IPS-NIHi7 (cell line): ENCODE data around the gene KLHL13.
"Not testable (repeated sequence)": the region's sequence is repeated elsewhere in the genome, so short reads cannot be mapped to it uniquely, and the experiment has no call there.

Experiments used
- DNase-seq: peaks from one replicate; pipeline ENCODE4 v3.0.0; 2012; ENCODE audit warnings: mixed read lengths; ENCODE audit errors: extremely low spot score

Gene KLHL13

DNA sequence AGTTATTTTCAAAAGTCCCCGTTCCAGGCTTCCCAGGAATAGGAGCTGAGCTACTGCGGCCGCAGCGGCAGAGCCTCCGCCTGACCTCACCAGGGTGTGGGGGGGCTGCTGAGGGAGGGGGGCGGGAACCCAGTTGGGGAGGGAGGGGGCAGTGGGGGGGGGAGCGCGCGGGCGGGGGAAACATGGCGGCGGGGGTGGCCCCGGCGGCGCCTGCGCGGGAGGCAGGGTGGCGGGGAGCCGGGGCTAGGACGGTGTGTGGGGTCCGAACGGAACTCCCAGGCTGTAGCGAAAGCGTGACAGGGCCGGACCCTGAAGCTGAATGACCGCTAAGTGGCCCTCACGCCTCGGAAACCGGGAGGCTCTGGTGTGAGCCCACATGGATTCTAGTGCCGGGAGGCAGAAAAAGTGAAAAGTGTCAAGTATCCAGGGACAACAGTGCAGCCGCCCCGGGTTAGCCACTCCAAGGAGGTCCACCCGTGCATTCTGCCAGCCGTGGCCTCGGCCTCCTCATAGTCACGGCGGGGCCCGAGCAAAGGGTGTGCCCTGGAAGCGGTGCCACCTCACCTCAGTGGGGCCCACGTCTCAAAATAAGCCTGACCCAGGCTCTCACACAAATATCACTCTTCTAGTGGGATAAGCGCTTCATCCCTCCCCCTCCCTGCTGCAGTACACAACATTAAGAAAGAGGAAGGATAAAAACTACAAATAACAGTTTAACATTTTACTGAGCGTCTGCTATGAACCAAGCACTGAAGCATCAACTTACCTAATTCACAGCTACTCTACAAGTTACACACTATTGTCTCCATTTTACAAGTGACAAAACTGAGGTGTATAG lies at the start of gene KLHL13:
KLHL13 (minus strand) TSS at position 98 of the 838 bp plus-strand sequence. CDS start 88,337 bp downstream, outside the sequence.
- peak; percentile 77 for DNase-seq

DNA sequence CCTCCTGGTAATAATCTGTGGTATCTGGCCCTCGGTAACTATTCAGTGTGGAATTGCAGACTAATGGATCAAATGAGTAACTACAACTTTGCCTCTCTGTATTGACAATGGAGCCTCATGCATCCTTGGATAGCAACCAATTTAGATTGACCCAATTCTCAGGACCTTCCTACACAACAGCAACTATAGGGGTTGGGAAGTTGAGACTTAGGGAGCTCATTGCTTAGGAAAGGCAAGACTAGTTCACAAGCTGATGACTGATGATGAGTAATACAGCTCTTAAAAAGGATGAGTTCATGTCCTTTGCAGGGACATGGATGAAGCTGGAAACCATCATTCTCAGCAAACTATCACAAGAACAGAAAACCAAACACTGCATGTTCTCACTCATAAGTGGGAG lies 47.5 kb upstream of the KLHL13 start:
- DNase-seq = no peak

DNA sequence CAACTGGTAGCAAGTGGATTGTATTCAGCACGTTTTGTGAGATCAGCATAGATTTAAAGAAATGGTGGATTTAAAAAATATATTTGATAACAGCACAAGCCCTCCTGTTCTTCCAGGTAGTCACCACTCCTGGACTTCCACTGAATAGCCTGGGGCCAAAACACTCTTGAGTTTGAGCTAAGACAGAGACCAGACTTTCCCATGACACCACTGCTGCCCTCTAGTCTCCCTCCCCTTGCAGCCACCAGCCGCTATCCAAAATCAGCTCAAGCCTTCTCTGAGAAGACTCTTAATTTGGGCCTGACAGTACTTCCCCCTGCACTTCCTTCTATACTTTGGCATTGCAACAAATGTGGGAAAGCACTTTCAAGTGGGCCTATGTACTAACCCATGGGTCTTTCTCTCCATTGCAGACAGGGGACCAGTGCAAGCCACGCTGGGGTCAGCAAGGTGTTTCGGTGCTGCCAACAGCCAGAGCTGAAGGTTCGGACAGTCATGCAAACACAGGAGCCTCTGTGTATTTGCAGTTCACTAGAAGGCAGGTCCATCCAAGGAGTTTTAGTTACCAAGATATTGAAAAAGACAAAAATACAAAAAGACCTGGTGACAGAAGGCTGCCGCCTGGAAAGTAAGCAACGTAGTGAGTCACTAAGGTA lies 40.5 kb upstream of the KLHL13 start:
- peak; percentile 22 for DNase-seq

DNA sequence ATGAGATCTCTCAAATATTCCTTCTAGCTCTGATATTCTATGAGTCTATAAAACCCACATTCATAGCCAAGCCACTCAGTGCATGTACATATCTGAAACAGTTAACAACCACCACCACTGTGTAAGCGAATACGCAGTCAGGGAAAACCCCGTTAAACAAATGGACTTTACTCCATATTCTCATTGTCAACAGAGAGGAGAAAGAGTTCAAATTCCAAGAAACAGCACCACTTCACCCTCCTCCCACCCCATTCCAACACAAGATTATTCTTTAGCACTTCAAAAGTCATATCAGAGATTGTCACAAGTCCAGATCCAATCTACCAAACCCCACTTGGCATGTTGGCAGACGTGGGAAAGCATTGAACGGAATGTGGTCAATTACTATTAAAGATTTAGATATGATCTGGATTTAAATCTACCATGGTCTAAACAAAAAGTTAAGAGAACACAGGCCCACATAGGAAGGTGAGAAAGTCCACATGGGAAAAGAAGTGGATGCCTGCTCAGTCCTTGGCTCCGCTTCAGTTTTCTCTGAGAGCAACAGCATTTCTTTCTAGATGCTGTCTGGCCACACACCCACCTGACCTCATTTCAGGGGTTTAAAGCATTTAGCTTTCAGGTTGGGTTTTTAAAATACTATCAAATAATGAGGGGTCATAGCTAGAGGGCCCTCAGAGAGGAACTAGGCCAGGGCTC lies 39.8 kb upstream of the KLHL13 start:
- DNase-seq = no peak

GRCh38 chrX:118153270-118153669 lies 36.7 kb upstream of the KLHL13 start:
- no peak for DNase-seq

- DNase-seq = no peak
Measured at GRCh38 chrX:118152721-118153120, 36.1 kb upstream of the KLHL13 start.

GRCh38 chrX:118148737-118149136 lies 32.1 kb upstream of the KLHL13 start:
- no peak for DNase-seq

DNA sequence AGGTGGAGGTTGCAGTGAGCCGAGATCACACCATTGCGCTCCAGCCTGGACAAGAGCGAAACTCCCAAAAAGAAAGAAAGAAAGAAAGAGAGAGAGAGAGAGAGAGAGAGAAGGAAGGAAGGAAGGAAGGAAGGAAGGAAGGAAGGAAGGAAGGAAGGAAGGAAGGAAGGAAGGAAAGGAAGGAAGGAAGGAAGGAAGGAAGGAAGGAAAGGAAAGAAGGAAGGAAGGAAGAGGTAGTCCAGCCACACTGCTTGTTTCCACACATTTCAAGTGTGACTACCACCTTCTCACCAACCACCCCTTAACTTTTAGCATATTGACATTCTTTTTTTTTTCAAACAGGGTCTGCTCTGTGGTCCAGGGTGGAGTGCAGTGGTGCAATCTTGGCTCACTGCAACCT lies 31.2 kb upstream of the KLHL13 start:
- not testable (repeated sequence) for DNase-seq

DNA sequence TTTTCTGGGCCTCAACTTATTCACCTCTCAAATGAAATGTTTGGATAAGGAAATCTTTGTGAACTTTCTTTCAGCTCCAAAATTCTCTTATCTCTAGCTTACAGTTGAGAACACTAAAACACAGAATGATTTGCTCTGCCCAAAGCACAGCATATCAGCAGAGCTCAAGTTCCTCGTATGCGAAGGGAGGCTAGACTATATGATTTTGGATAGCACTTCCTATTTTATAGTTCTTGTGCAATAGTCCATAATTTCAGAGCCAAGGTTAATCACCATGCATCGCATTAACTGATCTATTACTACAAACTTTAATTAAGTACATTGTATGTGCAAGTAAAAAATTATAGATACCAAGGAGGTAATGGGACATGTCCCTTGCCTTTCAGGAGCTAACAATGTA lies 27.0 kb upstream of the KLHL13 start:
- DNase-seq = no peak

GRCh38 chrX:118131336-118131735 lies 14.7 kb upstream of the KLHL13 start:
- no peak for DNase-seq

- DNase-seq = no peak
Measured at GRCh38 chrX:118129681-118130080, 13.1 kb upstream of the KLHL13 start.

GRCh38 chrX:118128724-118129123 lies 12.1 kb upstream of the KLHL13 start:
- DNase-seq = no peak

DNA sequence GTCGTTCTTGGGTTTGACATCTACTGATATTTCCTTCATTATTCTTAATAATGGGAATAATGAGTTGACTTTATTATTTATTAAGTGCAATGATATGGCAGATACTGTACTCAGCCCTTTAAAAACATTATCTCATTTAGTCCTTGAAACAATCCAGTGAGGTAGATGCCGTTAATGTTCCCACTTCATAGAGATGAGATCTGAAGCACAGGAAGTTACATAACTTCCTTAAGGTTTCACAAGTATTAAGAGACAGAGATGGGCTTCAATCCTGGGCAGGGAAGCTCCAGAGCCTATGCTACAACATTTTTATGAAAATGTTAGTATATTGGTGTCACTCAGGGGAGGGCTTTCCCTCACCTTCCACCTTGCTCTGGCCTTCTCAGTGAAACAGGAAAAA lies 9.7 kb upstream of the KLHL13 start:
- no peak for DNase-seq

DNA sequence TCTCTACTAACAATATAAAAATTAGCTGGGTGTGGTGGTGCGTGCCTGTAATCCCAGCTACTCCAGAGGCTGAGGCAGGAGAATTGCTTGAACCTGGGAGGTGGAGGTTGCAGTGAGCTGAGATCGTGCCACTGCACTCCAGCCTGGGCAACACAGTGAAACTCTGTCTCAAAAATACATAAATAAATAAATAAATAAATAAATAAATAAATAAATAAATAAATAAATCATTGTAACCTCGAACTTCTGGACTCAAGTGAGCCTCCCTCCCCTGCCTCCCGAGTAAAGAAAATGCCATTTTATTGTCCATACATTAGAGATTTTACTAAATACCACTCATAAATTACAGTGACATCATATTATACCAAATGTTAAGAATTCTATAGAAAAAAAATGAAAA lies 7.6 kb upstream of the KLHL13 start:
- not testable (repeated sequence) for DNase-seq

- DNase-seq = peak; percentile 10
Measured at GRCh38 chrX:118117741-118118140, 1.1 kb upstream of the KLHL13 start.

DNA sequence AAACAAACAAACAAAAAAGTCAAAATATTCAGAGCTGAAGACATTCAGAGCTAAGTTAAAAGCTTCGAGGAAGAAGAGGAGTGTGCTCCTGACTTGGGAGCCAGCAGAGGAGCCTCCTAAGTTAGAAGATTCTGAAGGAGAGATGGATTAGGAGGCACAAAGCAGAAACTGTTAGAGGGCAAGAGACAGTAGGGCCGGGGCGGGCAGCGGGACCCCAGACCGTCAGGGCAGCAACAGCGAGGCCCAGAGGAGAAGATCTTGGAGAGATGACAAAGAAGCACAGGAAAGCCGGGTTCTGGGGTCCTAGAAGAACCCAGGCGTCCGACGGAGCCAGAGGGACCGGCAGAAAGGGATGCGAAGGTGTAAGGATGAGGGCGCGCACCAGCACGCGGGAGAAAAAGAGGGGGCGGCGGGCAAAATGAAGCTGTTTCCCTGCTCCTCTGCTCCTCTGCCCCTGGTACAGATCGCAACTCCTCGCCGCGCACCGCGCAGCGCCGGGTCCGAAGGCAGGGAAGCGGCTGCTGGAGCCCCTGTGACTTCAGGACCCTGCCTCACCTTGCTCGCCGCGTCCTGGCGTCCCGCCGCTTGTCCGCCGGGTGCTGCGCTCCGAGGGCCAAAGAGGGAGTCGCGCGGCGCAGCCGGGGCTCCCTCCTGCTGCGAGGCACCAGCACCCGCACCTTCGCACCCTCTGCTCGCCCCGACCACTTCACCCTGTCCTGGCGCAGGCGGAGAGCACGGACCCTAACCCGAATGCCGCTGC lies 477 bp downstream of the KLHL13 start:
- peak; percentile 52 for DNase-seq

DNA sequence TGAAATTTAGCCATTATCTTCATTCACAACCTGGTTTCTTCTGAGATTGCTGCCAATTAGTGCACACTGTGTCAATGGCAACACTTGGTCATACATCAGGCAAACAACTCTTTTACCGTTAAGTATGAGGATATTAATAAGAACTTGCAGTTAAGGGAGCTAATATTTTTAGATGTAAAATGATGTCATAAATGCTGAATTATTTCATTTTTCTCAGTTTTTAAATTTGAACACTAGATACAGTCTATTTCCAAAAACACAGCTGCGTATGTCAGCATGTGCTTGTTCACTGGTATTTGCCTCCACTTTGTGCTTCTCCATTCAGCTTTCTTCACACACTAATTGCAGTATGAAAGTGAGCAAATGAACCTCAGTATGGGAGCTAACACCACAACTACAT lies 1.6 kb downstream of the KLHL13 start:
- DNase-seq = no peak

- no peak for DNase-seq
Measured at GRCh38 chrX:118109065-118109464, 7.5 kb downstream of the KLHL13 start.

- no peak for DNase-seq
Measured at GRCh38 chrX:118108304-118108703, 8.3 kb downstream of the KLHL13 start.

DNA sequence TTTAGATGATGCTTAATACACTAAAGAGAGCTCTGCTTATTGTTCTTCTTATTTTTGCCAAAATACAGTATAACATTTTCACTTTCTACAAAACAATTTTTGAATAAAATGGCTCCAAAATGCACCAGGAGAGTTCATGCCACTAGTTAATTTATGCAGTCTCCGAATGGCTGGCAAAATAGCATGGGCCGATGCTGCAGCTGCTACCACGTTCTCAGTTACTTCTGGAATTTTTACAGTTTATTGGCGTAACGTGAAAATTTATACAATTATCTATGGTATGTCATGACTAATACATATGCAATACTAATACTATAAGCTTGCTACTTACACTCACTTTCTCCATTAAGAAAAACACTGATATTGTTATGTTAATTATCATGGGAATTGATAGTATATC lies 16.5 kb downstream of the KLHL13 start:
- no peak for DNase-seq

DNA sequence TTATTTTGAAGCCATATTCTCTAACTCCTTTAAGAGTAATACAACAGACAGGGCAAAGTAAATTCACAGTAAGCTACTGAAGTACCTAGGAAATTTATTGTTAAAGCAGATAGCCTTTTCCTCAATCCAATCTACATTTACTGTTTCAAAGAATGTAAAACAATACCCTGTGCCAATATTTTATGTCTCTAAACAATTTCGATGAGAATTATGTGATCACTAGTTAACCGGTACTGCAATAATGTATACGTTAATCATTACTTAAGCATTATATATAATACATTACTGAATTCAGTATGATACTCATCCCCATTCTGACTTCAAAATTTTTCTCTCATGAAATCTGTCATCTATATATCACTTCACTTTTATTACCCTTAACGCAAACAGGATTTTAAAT lies 28.5 kb downstream of the KLHL13 start:
- no peak for DNase-seq

DNA sequence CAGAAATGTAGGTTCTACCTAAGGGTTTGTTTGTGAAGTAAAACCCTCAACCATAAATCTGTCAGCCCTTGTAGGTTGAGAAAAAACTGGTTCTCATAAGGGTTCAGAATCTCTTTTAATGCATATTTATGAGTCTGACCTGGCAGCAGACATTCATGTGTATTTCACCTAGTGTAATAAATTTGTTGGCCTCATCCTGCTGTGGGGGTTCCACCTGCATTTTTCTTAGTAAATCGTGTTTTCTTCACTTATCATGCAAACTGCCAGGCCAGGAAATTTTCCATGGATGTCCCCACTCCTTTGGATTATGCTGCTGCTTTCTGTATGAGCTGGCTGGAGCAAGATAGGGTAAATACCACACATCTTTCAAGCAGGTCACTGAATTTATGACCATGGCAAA lies 42.4 kb downstream of the KLHL13 start:
- DNase-seq = no peak
